ENCODE measurements around the gene CELSR2. TPM values are rescaled to one million over a fixed set of nuclear protein-coding genes. Genes with fewer than 3 reads are reported as not detected.

Gene CELSR2
- total RNA-seq, 2 experiments from 2014 or later, result 6.9 to 12.5 TPM

GRCh38 chr1:109279615-109280278, 30.4 kb downstream of the CELSR2 start:
- H3K4me1 ChIP-seq (ENCODE audit: insufficient read depth, low read length, poor library complexity, severe bottlenecking), result peaks cover 21% of the 10 kb centered on the region
- H3K36me3 ChIP-seq (ENCODE audit: insufficient read depth, low read length), result peaks cover 34% of the 10 kb centered on the region
- no peak overlapping the region for H3K4me2 ChIP-seq (ENCODE audit: low read length)
- H3K9me3 ChIP-seq (ENCODE audit: low read length), result no peaks in the 10 kb centered on the region
- peaks cover 7% of the 10 kb centered on the region; the same call in 1 of the 2 replicates for H3K79me2 ChIP-seq (ENCODE audit: insufficient read depth, low read depth, low read length)
- ChIA-PET CTCF (ENCODE audit: unreplicated experiment) (interaction anchor here (0.6 to 0.8 kb wide), 2 partner anchors 66 to 111 kb away, joined by 3 to 4 read pairs; partner anchors contain the start of gene SARS1), POLR2A (interaction anchor here (0.5 to 5.5 kb wide), 7 partner anchors 8 to 157 kb away, joined by 3 to 55 read pairs (median 4); partner anchors contain the start of gene SORT1)
- H3K27ac ChIP-seq (ENCODE audit: low read depth, low read length, poor library complexity, severe bottlenecking), result no peak overlapping the region
- DNase-seq (ENCODE audit: low spot score), result no peak
- H4K20me1 ChIP-seq (ENCODE audit: insufficient read depth, low read length), result no peaks in the 10 kb centered on the region
- no peak overlapping the region for H3K4me3 ChIP-seq (ENCODE audit: low read depth, low read length, poor library complexity, severe bottlenecking)
- TF ChIP-seq EZH2phosphoT487 (IDR thresholded peaks at IDR 0.05; ENCODE audit: borderline replicate concordance, low read depth, low read length), result no peak
- TF ChIP-seq, protein P1, sequence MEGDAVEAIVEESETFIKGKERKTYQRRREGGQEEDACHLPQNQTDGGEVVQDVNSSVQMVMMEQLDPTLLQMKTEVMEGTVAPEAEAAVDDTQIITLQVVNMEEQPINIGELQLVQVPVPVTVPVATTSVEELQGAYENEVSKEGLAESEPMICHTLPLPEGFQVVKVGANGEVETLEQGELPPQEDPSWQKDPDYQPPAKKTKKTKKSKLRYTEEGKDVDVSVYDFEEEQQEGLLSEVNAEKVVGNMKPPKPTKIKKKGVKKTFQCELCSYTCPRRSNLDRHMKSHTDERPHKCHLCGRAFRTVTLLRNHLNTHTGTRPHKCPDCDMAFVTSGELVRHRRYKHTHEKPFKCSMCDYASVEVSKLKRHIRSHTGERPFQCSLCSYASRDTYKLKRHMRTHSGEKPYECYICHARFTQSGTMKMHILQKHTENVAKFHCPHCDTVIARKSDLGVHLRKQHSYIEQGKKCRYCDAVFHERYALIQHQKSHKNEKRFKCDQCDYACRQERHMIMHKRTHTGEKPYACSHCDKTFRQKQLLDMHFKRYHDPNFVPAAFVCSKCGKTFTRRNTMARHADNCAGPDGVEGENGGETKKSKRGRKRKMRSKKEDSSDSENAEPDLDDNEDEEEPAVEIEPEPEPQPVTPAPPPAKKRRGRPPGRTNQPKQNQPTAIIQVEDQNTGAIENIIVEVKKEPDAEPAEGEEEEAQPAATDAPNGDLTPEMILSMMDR (conservative IDR thresholded peaks at IDR 0.05; ENCODE audit: low read length), result no peak
- no peak overlapping the region for H2AFZ ChIP-seq (ENCODE audit: low read length)
- intact Hi-C loops (cut with micrococcal nuclease; ENCODE audit: unreplicated experiment), result loop anchor here (5.0 kb wide), 1 partner anchor 203 kb away; the partner anchor contains the start of gene ATXN7L2
- TSS peak; percentile 60 for BruUV-seq (replicated peaks)
- H3K9me2 ChIP-seq (ENCODE audit: insufficient read depth, low read length), result no peaks in the 10 kb centered on the region

DNA sequence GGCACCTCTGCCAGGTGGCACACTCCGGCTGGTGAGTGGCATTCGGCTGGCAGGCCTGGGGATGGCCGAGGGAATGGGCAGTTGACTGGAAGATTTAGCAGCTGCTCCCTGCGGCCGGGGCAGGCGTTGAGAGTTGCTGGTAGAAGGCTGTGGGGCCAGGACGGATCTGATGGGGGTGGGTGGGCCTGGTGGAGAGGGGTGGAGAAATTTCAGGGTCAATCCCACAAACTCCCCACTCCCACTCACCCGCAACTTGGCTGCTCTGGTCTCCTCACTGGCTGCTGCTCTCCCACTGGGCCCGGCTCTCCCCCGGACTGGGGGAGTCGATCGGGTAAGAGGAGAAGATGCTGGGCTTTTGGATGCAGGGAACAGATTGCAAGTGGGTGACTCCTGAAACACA, 31.5 kb downstream of the CELSR2 start:
- POLR2A ChIA-PET, result interaction anchor here (5.5 kb wide), 1 partner anchor 117 kb away, joined by 55 read pairs; the partner anchor contains the start of gene SORT1
- Histone ChIP-seq H3K4me3 (ENCODE audit: low read depth, low read length, poor library complexity, severe bottlenecking) (no peak overlapping the region), H3K9me3 (ENCODE audit: low read length) (no peaks in the 10 kb centered on the region), H3K36me3 (ENCODE audit: insufficient read depth, low read length) (peaks cover 34% of the 10 kb centered on the region), H4K20me1 (ENCODE audit: insufficient read depth, low read length) (no peaks in the 10 kb centered on the region), H3K9me2 (ENCODE audit: insufficient read depth, low read length) (no peaks in the 10 kb centered on the region), H3K4me1 (ENCODE audit: insufficient read depth, low read length, poor library complexity, severe bottlenecking) (peaks cover 21% of the 10 kb centered on the region), H3K27ac (ENCODE audit: low read depth, low read length, poor library complexity, severe bottlenecking) (no peak overlapping the region), H3K79me2 (ENCODE audit: insufficient read depth, low read depth, low read length) (peaks cover 7% of the 10 kb centered on the region; the same call in 1 of the 2 replicates), H3K4me2 (ENCODE audit: low read length) (0 out of 2 replicates have a peak overlapping the region, but pooled peaks have one; percentile 92), H2AFZ (ENCODE audit: low read length) (no peak overlapping the region)
- no peak for DNase-seq (ENCODE audit: low spot score)
- intact Hi-C loops (cut with micrococcal nuclease; ENCODE audit: unreplicated experiment), result loop anchor here (5.0 kb wide), 1 partner anchor 201 kb away; the partner anchor contains the start of gene ATXN7L2
- CTCF ChIA-PET (ENCODE audit: unreplicated experiment), result no interaction called here
- TF ChIP-seq, protein P1 (conservative IDR thresholded peaks at IDR 0.05; ENCODE audit: low read length), result no peak
- TF ChIP-seq EZH2phosphoT487 (IDR thresholded peaks at IDR 0.05; ENCODE audit: borderline replicate concordance, low read depth, low read length), result no peak
- BruUV-seq (replicated peaks), result no TSS peak

Measured in OCI-LY7 (cell line).